ENCODE measurements around the gene APOA1.

The APOA1 gene

GRCh38 chr11:116797816-116798215, 39.6 kb downstream of the APOA1 start:
- no peak for TF ChIP-seq CTCF (conservative IDR thresholded peaks at IDR 0.05; ENCODE audit: control insufficient read depth, insufficient read depth, low read depth, low read length)
- no peak overlapping the region for H3K4me3 ChIP-seq (ENCODE audit: control insufficient read depth, low read depth, low read length)
- no peak for DNase-seq (ENCODE audit: low read depth)

- TF ChIP-seq CTCF (conservative IDR thresholded peaks at IDR 0.05; ENCODE audit: control insufficient read depth, insufficient read depth, low read depth, low read length), result no peak
- DNase-seq (ENCODE audit: low read depth), result no peak
These were observed 40.9 kb downstream of the APOA1 start for GRCh38 chr11:116796548-116796947.

GRCh38 chr11:116794851-116795250, 42.6 kb downstream of the APOA1 start:
- no peak for DNase-seq (ENCODE audit: low read depth)
- no peak for TF ChIP-seq CTCF (conservative IDR thresholded peaks at IDR 0.05; ENCODE audit: control insufficient read depth, insufficient read depth, low read depth, low read length)
- no peak overlapping the region for H3K4me3 ChIP-seq (ENCODE audit: control insufficient read depth, low read depth, low read length)

More at GRCh38 chr11:116796548-116796947, 40.9 kb downstream of the APOA1 start:
- no peak overlapping the region for H3K4me3 ChIP-seq (ENCODE audit: control insufficient read depth, low read depth, low read length)

- DNase-seq (ENCODE audit: low read depth), result peak; percentile 33
These were observed 43.7 kb downstream of the APOA1 start for GRCh38 chr11:116793772-116794097.

GRCh38 chr11:116792869-116793771, 44.3 kb downstream of the APOA1 start:
- H3K4me3 ChIP-seq (ENCODE audit: control insufficient read depth, low read depth, low read length), result no peak overlapping the region
- peak; percentile 81 for DNase-seq (ENCODE audit: low read depth)
- TF ChIP-seq CTCF (conservative IDR thresholded peaks at IDR 0.05; ENCODE audit: control insufficient read depth, insufficient read depth, low read depth, low read length), result no peak

More at GRCh38 chr11:116793772-116794097, 43.7 kb downstream of the APOA1 start:
- no peak overlapping the region for H3K4me3 ChIP-seq (ENCODE audit: control insufficient read depth, low read depth, low read length)
- TF ChIP-seq CTCF (conservative IDR thresholded peaks at IDR 0.05; ENCODE audit: control insufficient read depth, insufficient read depth, low read depth, low read length), result no peak

GRCh38 chr11:116792144-116792868, 45.1 kb downstream of the APOA1 start:
- no peak overlapping the region for H3K4me3 ChIP-seq (ENCODE audit: control insufficient read depth, low read depth, low read length)
- no peak for DNase-seq (ENCODE audit: low read depth)
- no peak for TF ChIP-seq CTCF (conservative IDR thresholded peaks at IDR 0.05; ENCODE audit: control insufficient read depth, insufficient read depth, low read depth, low read length)

All from fibroblast of mammary gland (primary cell).